Measurements from ENCODE around the gene MRPS23. TPM values are rescaled to one million over a fixed set of nuclear protein-coding genes. Genes with fewer than 3 reads are reported as not detected.

MRPS23 gene
- total RNA-seq, 4 donors from 2014 or later, result 12.2 to 17.8 (median 15.0) TPM

GRCh38 chr17:57832314-57833178 lies 17.3 kb downstream of the MRPS23 start:
- DNase-seq (ENCODE audit: low spot score in 2 of 2), result no peak
- no peak overlapping the region for H3K4me3 ChIP-seq (ENCODE audit: low read depth, poor library complexity, severe bottlenecking)
- 18 to 19% methylated on average over 12 of the region's 12 CpGs for WGBS, 2 donors
- intact Hi-C loops (cut with DNase I; ENCODE audit: low total_unique reads), result loop anchor here (5.0 kb wide), 1 partner anchor 160 kb away; no protein-coding TSS in a partner anchor
- TF ChIP-seq POLR2A (IDR thresholded peaks at IDR 0.05) (no peak), CTCF (IDR thresholded peaks at IDR 0.05) (no peak)

GRCh38 chr17:57830880-57831279 lies 19.0 kb downstream of the MRPS23 start:
- DNase-seq (ENCODE audit: low spot score in 2 of 2), result no peak
- WGBS, 2 donors, result 88 to 91% methylated on average over 7 of the region's 7 CpGs
- no peak overlapping the region for H3K4me3 ChIP-seq (ENCODE audit: low read depth, poor library complexity, severe bottlenecking)
- TF ChIP-seq CTCF (IDR thresholded peaks at IDR 0.05), result no peak
- TF ChIP-seq POLR2A (IDR thresholded peaks at IDR 0.05), result no peak
- intact Hi-C loops (cut with DNase I; ENCODE audit: low total_unique reads), result loop anchor here (5.0 kb wide), 1 partner anchor 159 kb away; no protein-coding TSS in a partner anchor

- intact Hi-C loops (cut with DNase I; ENCODE audit: low total_unique reads), result no loop called here
- no peak for DNase-seq (ENCODE audit: low spot score in 2 of 2)
- TF ChIP-seq CTCF (IDR thresholded peaks at IDR 0.05) (no peak), POLR2A (IDR thresholded peaks at IDR 0.05) (no peak)
- WGBS, 2 donors, result 77 to 79% methylated on average over 15 of the region's 15 CpGs
- H3K4me3 ChIP-seq (ENCODE audit: low read depth, poor library complexity, severe bottlenecking), result no peak overlapping the region
Observed at GRCh38 chr17:57823469-57824401, 26.1 kb downstream of the MRPS23 start.

GRCh38 chr17:57819867-57820266 lies 30.0 kb downstream of the MRPS23 start:
- 85% methylated on average over 5 of the region's 5 CpGs for WGBS, 2 donors
- intact Hi-C loops (cut with DNase I; ENCODE audit: low total_unique reads), result no loop called here
- no peak overlapping the region for H3K4me3 ChIP-seq (ENCODE audit: low read depth, poor library complexity, severe bottlenecking)
- TF ChIP-seq POLR2A (IDR thresholded peaks at IDR 0.05) (no peak), CTCF (IDR thresholded peaks at IDR 0.05) (no peak)
- no peak for DNase-seq (ENCODE audit: low spot score in 2 of 2)

- intact Hi-C loops (cut with DNase I; ENCODE audit: low total_unique reads), result no loop called here
- TF ChIP-seq POLR2A (IDR thresholded peaks at IDR 0.05) (no peak), CTCF (IDR thresholded peaks at IDR 0.05) (no peak)
- 72 to 84% methylated on average over 2 of the region's 2 CpGs for WGBS, 2 donors
- DNase-seq (ENCODE audit: low spot score in 2 of 2), result no peak
- H3K4me3 ChIP-seq (ENCODE audit: low read depth, poor library complexity, severe bottlenecking), result no peak overlapping the region
Observed at GRCh38 chr17:57819285-57819684, 30.6 kb downstream of the MRPS23 start.
